Gastroesophageal sphincter (tissue), 3 donors: ENCODE data around the gene OSTM1.

Source experiments
- POLR2A ChIP-seq, 2 donors: fragments of 450-650 bp; IDR thresholded peaks; one replicate each; pipeline ENCODE4 v1.6.1; 2017; ENCODE audit warnings: antibody characterized with exemption in 2 of 2, mild to moderate bottlenecking in 2 of 2, moderate library complexity in 1 of 2
- POLR2AphosphoS5 ChIP-seq: sonication (generic); formaldehyde crosslinking; IDR thresholded peaks from one replicate; pipeline ENCODE4 v1.6.1; 2017; ENCODE audit warnings: antibody characterized with exemption
- TF ChIP-seq, protein P1 (sequence below), 4 experiments: fragments of 200-600 bp in 2 of 4; fragments of 450-650 bp in 2 of 4; sonication (generic) in 1 of 4; IDR thresholded peaks; one replicate each; pipeline ENCODE4 v1.5.1; 2017 to 2019; ENCODE audit warnings: antibody characterized with exemption in 4 of 4, mild to moderate bottlenecking in 2 of 4, moderate library complexity in 2 of 4

DNA sequence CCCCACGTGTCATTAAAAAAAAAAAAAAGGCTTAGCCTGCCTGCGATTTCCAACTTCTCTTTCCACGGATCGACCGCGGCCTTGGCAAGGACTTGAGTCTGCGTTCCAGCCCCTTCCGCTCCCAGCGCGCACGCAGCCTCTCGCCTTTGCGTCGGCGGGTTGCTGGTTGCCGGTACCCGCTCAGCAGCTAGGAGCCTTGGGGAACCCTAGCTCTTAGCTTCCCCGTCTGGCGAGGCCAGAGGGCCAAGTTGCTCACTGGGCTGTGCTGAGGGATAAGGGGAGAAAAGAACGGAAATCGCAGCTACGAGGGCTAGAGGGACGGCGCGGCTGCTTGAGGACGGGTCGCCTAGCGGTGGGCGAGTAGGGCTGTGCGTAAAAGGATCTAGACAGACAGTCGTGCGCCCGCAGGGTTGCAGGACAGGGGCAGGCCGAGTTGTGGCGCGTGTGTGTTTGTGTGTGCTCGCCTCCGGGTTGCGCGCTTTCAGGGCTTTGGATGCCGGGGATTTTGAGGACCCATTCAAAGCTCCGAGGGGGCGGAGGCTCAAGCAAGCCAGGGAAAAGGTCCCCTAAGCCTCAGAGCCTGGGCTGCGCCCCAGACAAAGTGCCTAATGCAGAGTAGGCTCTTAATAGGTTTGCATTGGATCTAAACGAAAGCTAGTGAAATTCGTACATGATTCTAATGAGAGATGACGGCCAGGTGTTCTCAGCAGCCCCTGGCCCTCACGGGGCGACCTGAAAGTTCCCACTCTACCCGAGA is 40.5 kb upstream of the OSTM1 start:
- TF ChIP-seq, protein P1, sequence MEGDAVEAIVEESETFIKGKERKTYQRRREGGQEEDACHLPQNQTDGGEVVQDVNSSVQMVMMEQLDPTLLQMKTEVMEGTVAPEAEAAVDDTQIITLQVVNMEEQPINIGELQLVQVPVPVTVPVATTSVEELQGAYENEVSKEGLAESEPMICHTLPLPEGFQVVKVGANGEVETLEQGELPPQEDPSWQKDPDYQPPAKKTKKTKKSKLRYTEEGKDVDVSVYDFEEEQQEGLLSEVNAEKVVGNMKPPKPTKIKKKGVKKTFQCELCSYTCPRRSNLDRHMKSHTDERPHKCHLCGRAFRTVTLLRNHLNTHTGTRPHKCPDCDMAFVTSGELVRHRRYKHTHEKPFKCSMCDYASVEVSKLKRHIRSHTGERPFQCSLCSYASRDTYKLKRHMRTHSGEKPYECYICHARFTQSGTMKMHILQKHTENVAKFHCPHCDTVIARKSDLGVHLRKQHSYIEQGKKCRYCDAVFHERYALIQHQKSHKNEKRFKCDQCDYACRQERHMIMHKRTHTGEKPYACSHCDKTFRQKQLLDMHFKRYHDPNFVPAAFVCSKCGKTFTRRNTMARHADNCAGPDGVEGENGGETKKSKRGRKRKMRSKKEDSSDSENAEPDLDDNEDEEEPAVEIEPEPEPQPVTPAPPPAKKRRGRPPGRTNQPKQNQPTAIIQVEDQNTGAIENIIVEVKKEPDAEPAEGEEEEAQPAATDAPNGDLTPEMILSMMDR (IDR thresholded peaks at IDR 0.05), result peak in 1 of 4 experiments; percentile 18
- TF ChIP-seq POLR2AphosphoS5, result peak; percentile 12
- TF ChIP-seq POLR2A (IDR thresholded peaks at IDR 0.05), result no peak
